ENCODE data around the gene MVK. TPM values are rescaled to one million over a fixed set of nuclear protein-coding genes. Genes with fewer than 3 reads are reported as not detected.
A peak's percentile ranks its signal among the peaks of the same experiment; 100 is the strongest.

MVK gene
- polyA plus RNA-seq, 1 of the 3 experiments (the other 2 are of a cell fraction) = 7.0 TPM

GRCh38 chr12:109598428-109598854 is 24.8 kb downstream of the MVK start:
- Histone ChIP-seq H3K27me3 (ENCODE audit: insufficient read depth) (no peaks in the 10 kb centered on the region), H3K4me2 (no peak overlapping the region), H3K27ac (ENCODE audit: low read depth in 2 of 2, low read length in 1 of 2) (peak overlapping the region in 1 of 2 experiments; percentile 75; a peak in 2 of 4 replicates), H3F3A (replicated peaks; ENCODE audit: insufficient read depth) (peaks cover 3% of the 10 kb centered on the region), H3K36me3 (replicated peaks in 1 of 2; ENCODE audit: control insufficient read depth in 1 of 2, insufficient read depth in 2 of 2, low read length in 1 of 2) (no peaks in the 10 kb centered on the region), H2AFZ (ENCODE audit: low read depth) (no peak overlapping the region; the same call in 1 of the 2 replicates), H3K9ac (no peak overlapping the region), H3K79me2 (ENCODE audit: insufficient read depth) (no peaks in the 10 kb centered on the region), H3K9me2 (no peaks in the 10 kb centered on the region), H3K4me3 (ENCODE audit: low read depth in 2 of 2, low read length in 1 of 2) (no peak overlapping the region), H3K9me3 (no peaks in the 10 kb centered on the region), H4K20me1 (ENCODE audit: insufficient read depth) (no peaks in the 10 kb centered on the region), H3K4me1 (ENCODE audit: control insufficient read depth in 1 of 2, insufficient read depth in 2 of 2, low read depth in 1 of 2, low read length in 1 of 2) (peaks cover 0 to 29% of the 10 kb centered on the region in 2 experiments; a peak in 2 of 4 replicates)
- DNase-seq = peak; percentile 62
- TF ChIP-seq MXI1 (IDR thresholded peaks at IDR 0.05; ENCODE audit: low read depth, low read length) (no peak), REST (IDR thresholded peaks at IDR 0.05; ENCODE audit: low read depth, low read length) (no peak), ELF1 (IDR thresholded peaks at IDR 0.05) (no peak), USF1 (IDR thresholded peaks at IDR 0.05; ENCODE audit: borderline replicate concordance, low read depth) (no peak), TEAD4 (IDR thresholded peaks at IDR 0.05; ENCODE audit: borderline replicate concordance, insufficient read depth) (no peak), FOXJ3 (CRISPR knock-in tag; IDR thresholded peaks at IDR 0.05) (no peak), MAX (IDR thresholded peaks at IDR 0.05; ENCODE audit: low read depth) (no peak), IRF3 (IDR thresholded peaks at IDR 0.05; ENCODE audit: low read depth, low read length) (no peak), GABPA (IDR thresholded peaks at IDR 0.05; ENCODE audit: low read depth) (no peak), JUND (IDR thresholded peaks at IDR 0.05) (no peak), EP300 (IDR thresholded peaks at IDR 0.05; ENCODE audit: borderline replicate concordance in 1 of 2, low read depth in 1 of 2, low read length in 1 of 2) (no peak), GATA2 (CRISPR knock-in tag; IDR thresholded peaks at IDR 0.05) (no peak), YY1 (IDR thresholded peaks at IDR 0.05; ENCODE audit: low read depth) (no peak), EZH2phosphoT487 (IDR thresholded peaks at IDR 0.05; ENCODE audit: borderline replicate concordance, low read depth) (no peak)
- WGBS (ENCODE audit: low lambda C conversion rate) = 63% methylated on average over 7 of the region's 11 CpGs
- POLR2A ChIA-PET = interaction anchor here (0.9 to 2.8 kb wide), 10 partner anchors 23 to 184 kb away, joined by 3 to 14 read pairs (median 7); partner anchors contain the start of gene FAM222A
- CTCF ChIA-PET = interaction anchor here (0.6 to 14.2 kb wide), 50 partner anchors 9 to 279 kb away, joined by 3 to 175 read pairs (median 7); partner anchors contain the start of genes FAM222A, MVK and TRPV4
